Cardiac fibroblast (primary cell): ENCODE results near the gene GABBR1.

Source experiments
- DNase-seq, 2 donors: peaks; one replicate each; pipeline versions ENCODE4 v3.0.0 to v3.0.0-alpha.2; 2010; ENCODE audit warnings: low read depth in 2 of 2
- H3K4me3 ChIP-seq, 2 donors: replicated peaks in 1 of 2; 1 replicate in 1 of 2; 2 replicates in 1 of 2; pipeline ENCODE4 v1.5.1; 2011; ENCODE audit warnings: low read depth in 2 of 2, low read length in 2 of 2, mild to moderate bottlenecking in 2 of 2, moderate library complexity in 1 of 2
- TF ChIP-seq, protein P1 (sequence below): IDR thresholded peaks from one replicate; pipeline ENCODE4 v1.5.1; 2011; ENCODE audit warnings: low read depth, mild to moderate bottlenecking, low read length, inconsistent platforms

The GABBR1 gene

DNA sequence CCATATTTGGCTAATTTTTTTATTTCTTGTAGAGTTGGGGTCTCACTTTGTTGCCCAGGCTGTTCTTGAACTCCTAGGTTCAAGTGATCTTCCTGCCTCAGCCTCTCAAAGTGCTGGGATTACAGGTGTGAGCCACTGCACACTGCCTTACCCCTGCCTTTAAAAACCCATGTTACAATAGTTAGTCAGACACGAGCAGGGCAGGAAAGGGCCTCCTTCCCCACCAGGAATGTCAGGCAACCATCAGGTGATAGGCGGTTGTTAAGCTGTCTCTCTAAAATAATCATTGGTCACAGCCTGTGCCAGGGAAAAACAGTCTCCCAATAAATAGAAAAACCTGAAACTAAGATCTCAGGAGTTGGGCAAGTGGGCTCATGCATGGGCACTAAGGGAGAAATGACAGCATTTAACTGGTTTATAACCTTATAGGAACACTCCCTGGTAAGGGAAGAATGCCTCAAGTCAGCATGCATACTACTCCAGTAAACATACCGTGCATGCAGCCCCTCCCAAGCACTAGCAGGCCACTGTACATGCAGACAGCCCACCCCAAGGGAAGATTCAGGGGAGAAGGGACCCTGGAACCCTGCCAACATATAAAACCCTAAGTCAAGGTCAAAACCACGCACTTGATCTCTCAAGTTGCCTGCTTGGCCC is 39.7 kb downstream of the GABBR1 start:
- TF ChIP-seq, protein P1, sequence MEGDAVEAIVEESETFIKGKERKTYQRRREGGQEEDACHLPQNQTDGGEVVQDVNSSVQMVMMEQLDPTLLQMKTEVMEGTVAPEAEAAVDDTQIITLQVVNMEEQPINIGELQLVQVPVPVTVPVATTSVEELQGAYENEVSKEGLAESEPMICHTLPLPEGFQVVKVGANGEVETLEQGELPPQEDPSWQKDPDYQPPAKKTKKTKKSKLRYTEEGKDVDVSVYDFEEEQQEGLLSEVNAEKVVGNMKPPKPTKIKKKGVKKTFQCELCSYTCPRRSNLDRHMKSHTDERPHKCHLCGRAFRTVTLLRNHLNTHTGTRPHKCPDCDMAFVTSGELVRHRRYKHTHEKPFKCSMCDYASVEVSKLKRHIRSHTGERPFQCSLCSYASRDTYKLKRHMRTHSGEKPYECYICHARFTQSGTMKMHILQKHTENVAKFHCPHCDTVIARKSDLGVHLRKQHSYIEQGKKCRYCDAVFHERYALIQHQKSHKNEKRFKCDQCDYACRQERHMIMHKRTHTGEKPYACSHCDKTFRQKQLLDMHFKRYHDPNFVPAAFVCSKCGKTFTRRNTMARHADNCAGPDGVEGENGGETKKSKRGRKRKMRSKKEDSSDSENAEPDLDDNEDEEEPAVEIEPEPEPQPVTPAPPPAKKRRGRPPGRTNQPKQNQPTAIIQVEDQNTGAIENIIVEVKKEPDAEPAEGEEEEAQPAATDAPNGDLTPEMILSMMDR: no peak
- H3K4me3 ChIP-seq: no peak overlapping the region
- no peak for DNase-seq

DNA sequence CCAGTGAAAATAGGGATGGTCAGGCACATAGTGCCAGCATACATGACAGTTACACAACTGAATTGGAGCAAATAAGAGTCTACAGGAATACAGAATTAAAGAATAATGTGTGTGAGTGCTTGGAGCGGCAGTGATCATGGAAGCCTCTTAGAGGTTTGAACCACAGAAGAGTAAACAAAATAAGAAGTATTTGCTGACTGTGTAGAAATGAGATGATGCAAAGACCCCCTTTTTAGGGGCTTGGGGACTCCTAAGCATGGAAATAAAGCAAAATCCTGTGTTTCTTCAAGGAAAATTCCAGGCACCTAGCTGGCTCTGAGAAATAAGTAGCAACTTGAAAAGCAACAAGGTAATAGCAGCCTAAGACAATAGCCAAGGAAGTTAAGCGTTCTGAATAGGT is 41.3 kb downstream of the GABBR1 start:
- no peak for DNase-seq
- no peak overlapping the region for H3K4me3 ChIP-seq
- TF ChIP-seq, protein P1: no peak

DNA sequence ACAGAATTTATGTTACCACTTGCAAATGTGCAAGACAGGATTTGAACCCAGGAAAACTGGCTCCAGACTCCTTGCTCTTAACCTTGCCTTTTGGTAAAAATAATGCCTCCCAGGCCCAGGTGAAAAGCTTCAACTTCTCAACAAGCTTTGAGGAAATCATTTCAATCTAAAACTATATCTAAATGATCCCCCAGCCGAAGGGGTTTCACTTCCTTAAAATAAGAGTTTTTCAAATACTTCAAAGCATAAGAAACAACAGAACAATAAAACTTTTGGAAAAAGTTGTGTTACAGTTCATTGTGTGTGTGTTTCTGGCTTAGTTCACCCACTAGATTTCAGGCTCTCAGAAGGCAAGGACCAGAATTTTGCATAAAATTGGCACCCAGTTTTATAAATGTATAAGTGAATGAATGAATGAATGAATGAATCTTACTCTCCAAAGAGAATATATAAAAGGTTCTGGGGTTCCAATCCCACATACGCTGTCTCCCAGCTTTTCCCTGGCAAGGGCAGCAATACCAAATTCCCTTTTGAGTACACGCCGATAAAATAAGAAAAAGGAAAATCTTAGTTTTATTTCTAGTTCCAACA is 42.7 kb downstream of the GABBR1 start:
- H3K4me3 ChIP-seq: no peak overlapping the region
- no peak for DNase-seq
- TF ChIP-seq, protein P1: no peak

DNA sequence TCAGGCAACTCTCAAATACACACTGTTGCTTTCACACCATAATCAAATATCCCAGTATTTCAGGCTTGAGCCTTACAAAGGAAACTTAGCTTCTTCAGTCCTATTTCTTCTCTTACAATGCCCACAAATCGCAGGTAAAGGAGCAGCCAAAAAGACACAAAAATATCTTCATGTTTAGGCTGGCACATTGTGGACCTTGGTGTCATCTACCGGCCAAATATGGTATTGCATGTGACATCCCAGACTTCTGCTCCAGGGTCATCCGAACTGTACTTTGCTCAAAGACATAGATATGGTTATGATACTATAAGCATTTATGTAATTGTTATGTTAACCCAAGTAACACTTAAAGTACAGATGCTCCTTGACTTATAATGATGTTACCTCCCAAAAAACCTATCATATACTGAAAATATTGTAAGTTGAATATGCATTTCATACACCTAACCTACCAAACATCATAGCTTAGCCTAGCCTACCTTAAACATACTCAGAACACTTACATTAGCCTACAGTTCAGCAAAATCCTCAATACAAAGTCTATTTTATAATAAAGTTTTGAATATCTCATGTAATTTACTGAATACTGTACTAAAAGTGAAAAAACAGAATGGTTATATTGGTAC is 43.4 kb downstream of the GABBR1 start:
- TF ChIP-seq, protein P1: peak; percentile 96
- DNase-seq: peak; percentile 58 to 68
- no peak overlapping the region for H3K4me3 ChIP-seq

DNA sequence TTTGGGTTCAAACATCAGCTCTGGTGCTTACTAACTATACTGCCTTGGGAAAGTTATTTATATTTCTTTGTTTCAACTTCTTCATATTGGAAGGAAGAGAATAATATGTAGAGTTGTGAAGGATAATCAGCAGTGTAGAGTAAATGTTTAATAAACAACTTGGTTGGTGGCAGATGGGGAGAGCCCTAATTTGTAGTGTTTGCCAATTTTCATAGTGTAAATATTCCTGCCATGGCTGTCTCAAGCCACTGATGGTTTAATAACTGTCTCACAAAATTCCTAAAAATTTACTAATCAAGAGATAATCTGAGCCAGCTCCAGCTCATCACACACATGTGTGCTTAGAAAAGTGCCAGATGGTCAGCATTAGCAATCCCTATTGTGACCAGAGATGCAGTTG is 48.2 kb downstream of the GABBR1 start, which contains the start of gene OR2H2:
TSS of gene OR2H2 (plus strand) at position 301 of the 400 bp plus-strand sequence. CDS start 2,824 bp downstream, outside the sequence.
- no peak within 1 kb of the TSS for H3K4me3 ChIP-seq
- DNase-seq: no peak
- TF ChIP-seq, protein P1: no peak

DNA sequence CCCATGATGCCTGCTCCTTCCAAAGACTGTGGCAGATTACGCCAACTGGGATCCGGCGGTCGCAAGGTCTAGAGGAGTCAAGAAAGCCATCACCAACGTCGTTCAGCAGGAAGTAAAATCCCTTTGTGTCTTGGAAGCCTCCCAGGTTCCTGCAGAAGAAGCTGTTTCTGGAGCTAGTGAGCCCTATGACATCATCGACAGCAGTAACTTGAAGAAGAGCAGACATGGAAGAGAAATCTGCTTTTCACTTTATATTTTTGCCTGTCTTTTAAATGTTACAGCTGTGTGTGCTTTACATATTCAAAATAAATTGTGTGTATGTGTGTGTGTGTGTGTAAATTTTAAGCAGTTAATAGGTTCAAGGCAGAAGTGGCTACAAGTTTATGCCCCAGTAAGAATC is 55.4 kb downstream of the GABBR1 start:
- no peak for DNase-seq
- no peak overlapping the region for H3K4me3 ChIP-seq
- TF ChIP-seq, protein P1: no peak
